Aorta (tissue), 5 donors: ENCODE data around the gene TBKBP1. TPM values are rescaled to one million over a fixed set of nuclear protein-coding genes. Genes with fewer than 3 reads are reported as not detected.
"Not testable (repeated sequence)": the region's sequence is repeated elsewhere in the genome, so short reads cannot be mapped to it uniquely, and the experiment has no call there.

Experiments
- ATAC-seq: fragments of 200-7000 bp; cut with Tn5 transposase; one replicate; pipeline ENCODE4 v1.9.1; 2022; ENCODE audit warnings: moderate library complexity; ENCODE audit not compliant: low FRiP score
- DNase-seq, 2 donors: peaks; one replicate each; pipeline ENCODE4 v3.0.0-alpha.2; 2020
- H3K27ac ChIP-seq, 2 donors: one replicate each; pipeline ENCODE4 v1.5.1; 2013; ENCODE audit warnings: low read length in 2 of 2, mild to moderate bottlenecking in 2 of 2, moderate library complexity in 2 of 2, control low read depth in 1 of 2, inconsistent platforms in 1 of 2, low read depth in 1 of 2
- H3K27me3 ChIP-seq, 2 donors: one replicate each; pipeline ENCODE4 v1.6.1; 2013; ENCODE audit warnings: control low read depth in 1 of 2, low read length in 1 of 2, mild to moderate bottlenecking in 1 of 2, moderate library complexity in 1 of 2; ENCODE audit not compliant: insufficient read depth in 2 of 2, control insufficient read depth in 1 of 2
- H3K36me3 ChIP-seq, 2 donors: one replicate each; pipeline ENCODE4 v1.6.1; 2013; ENCODE audit warnings: control low read depth in 1 of 2, low read length in 1 of 2, mild to moderate bottlenecking in 1 of 2; ENCODE audit not compliant: insufficient read depth in 2 of 2, control insufficient read depth in 1 of 2
- H3K4me1 ChIP-seq, 2 donors: one replicate each; pipeline ENCODE4 v1.6.1; 2013; ENCODE audit warnings: low read length in 2 of 2, control low read depth in 1 of 2, mild to moderate bottlenecking in 1 of 2, moderate library complexity in 1 of 2; ENCODE audit not compliant: insufficient read depth in 2 of 2, control insufficient read depth in 1 of 2
- H3K4me3 ChIP-seq, 2 donors: one replicate each; pipeline ENCODE4 v1.5.1; 2013; ENCODE audit warnings: low read length in 2 of 2, control low read depth in 1 of 2, mild to moderate bottlenecking in 1 of 2
- H3K9me3 ChIP-seq: one replicate; pipeline ENCODE4 v1.6.1; 2013; ENCODE audit warnings: mild to moderate bottlenecking, low read length; ENCODE audit not compliant: control insufficient read depth
- WGBS, 2 donors: extraction: QIAGEN DNeasy Blood & Tissue Kit; methylation state at CpG; one replicate each; pipeline ENCODE4 v1.1.7; 2013; 5-methylcytosine and 5-hydroxymethylcytosine counted together
- intact Hi-C, 2 donors: fragments of 100-400 bp; cut with DNase I; formaldehyde crosslinking; loops; one replicate each; pipeline versions ENCODE4 v1.14.2 to v1.15.0; 2022
- polyA plus RNA-seq, 2 donors: library from polyadenylated mRNA; stranded (reverse); fragments of 200-250 nt; gene quantifications; one replicate each; pipeline ENCODE4 v1.2.3, GENCODE V29; 2013
- total RNA-seq, 2 donors: library from RNA; stranded (reverse); fragmentation: NEBNext Ultra II Directional; extraction: Animal tissue kit (Norgen Biotek cat#: 25700); gene quantifications; one replicate each; pipeline ENCODE4 v1.2.1, GENCODE V29; 2021
- donor health status: healthy with polysubstance abuse.
- donor health status: Bipolar disorder and iron deficiency.
- donor health status: DM: no; HTN: no; CAD: no.
- donor health status: DM: no; HTN: no; CAD: no.
- donor health status: DM: yes; HTN: yes; CAD: no.

The TBKBP1 gene
- total and polyA plus RNA-seq, 4 donors, result 9.3 to 20.2 (median 14.7) TPM

DNA sequence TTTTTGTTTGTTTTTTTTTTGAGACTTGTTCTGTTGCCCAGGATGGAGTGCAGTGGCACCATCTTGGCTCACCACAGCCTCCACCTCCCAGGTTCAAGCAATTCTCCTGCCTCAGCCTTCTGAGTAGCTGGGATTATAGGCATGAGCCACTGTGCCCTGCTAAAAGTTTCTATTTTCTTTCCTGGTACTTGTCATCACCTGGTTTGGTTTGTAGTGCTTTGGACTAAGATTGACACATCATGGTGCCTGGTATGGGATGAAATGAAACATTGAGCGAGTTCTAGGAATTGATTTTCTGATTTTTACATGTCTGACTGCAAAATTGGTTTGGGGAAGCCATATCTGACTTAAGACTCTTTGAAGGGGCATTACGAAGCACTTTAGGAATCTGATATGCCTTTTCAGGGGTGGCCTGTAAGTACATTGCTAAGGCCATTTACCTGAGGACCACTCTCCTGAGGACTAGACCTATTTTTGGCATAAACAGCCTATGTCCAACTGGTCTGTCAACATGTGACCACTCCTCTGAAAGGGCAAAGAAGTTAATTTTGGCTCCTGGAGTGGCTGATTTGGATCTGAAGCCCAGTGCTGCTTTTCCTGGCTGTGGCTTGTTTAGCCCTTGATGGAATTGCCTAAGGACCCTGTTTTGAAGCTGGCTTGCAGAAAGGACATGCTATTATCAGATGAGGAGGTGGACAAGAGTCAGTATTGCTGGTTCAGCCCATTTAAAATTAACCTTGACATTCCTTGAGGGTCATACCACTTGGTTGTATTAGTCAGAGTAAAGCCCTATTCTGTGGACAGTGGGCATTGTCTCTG is 18.4 kb upstream of the TBKBP1 start:
- Histone ChIP-seq H3K36me3 (peaks cover 13 to 17% of the 10 kb centered on the region in 2 donors), H3K27me3 (no peaks in the 10 kb centered on the region), H3K4me3 (no peak overlapping the region), H3K27ac (no peak overlapping the region), H3K4me1 (no peaks in the 10 kb centered on the region), H3K9me3 (no peaks in the 10 kb centered on the region)
- intact Hi-C loops, result no loop called here
- no peak for ATAC-seq
- no peak for DNase-seq
- WGBS, 2 donors, result 89 to 94% methylated on average over 2 of the region's 2 CpGs

DNA sequence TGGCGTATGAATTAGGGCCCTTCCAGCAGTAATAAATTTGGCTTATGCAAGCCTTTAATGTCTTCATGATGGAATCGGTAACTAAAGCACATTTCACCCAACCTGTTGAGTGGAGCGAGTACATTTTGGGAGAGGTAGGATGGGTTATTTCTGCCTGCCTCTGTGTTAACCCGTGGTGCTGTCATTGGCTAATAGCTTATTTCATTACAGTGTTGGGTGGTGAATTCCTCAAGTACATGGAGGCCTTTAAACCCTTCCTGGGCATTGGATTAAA is 17.8 kb upstream of the TBKBP1 start:
- intact Hi-C loops, result no loop called here
- no peaks in the 10 kb centered on the region for H3K27me3 ChIP-seq
- H3K4me3 ChIP-seq, result no peak overlapping the region
- no peak for DNase-seq
- H3K9me3 ChIP-seq, result no peaks in the 10 kb centered on the region
- no peak for ATAC-seq
- peaks cover 13 to 18% of the 10 kb centered on the region in 2 donors for H3K36me3 ChIP-seq
- H3K27ac ChIP-seq, result no peak overlapping the region
- no peaks in the 10 kb centered on the region for H3K4me1 ChIP-seq
- WGBS, 2 donors, result 87 to 92% methylated on average over 4 of the region's 4 CpGs

DNA sequence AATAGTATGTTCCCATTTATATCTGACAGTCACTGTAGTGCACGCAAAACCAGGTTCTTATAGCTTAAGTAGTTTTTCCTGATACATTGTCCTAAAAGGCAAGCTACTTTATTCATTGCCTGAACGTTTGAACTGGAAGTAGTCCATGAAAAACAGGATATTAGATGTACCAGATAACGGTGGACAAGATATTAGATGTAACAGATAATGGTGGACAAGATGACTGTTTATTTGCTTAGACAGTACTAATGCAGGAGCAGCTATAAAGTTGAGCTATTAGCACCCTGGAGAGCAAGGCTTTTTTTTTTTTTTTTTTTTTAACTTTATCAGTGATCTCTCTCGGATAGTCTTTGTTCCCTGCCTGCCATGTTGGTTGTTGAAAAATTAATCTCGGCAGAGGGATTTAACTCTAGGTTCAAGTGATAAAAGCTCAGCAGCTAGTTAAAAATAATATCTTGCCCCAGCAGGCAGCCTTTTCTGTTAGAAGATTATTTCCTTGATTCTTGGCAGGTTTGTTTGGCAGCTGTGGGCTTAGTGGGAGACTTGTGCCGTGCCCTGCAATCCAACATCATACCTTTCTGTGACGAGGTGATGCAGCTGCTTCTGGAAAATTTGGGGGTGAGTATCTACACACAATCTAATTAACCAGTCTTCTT is 17.3 kb upstream of the TBKBP1 start:
- H3K4me3 ChIP-seq, result no peak overlapping the region
- H3K27ac ChIP-seq, result no peak overlapping the region
- H3K27me3 ChIP-seq, result no peaks in the 10 kb centered on the region
- H3K9me3 ChIP-seq, result no peaks in the 10 kb centered on the region
- ATAC-seq (no peak), DNase-seq (no peak)
- H3K36me3 ChIP-seq, result peaks cover 13 to 18% of the 10 kb centered on the region in 2 donors
- intact Hi-C loops, result no loop called here
- no peaks in the 10 kb centered on the region for H3K4me1 ChIP-seq
- WGBS, 2 donors, result 55 to 58% methylated on average over 7 of the region's 7 CpGs

DNA sequence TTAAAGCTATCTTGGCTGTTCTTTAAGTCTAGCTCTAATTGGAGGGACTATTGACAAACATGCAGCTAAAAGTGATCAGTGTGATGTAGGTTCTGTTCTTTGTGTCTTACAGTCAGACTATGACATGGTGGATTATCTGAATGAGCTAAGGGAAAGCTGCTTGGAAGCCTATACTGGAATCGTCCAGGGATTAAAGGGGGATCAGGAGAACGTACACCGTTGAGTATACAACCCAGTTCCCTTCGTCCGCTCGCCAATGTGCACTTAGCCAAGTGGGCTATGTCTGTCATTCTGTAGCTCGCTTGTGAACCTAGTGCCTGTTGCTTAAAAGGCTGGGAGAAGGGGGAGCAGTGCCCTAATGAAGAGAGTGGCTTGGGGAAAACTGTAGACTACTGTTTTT is 15.8 kb upstream of the TBKBP1 start:
- Histone ChIP-seq H3K27me3 (no peaks in the 10 kb centered on the region), H3K36me3 (peaks cover 14 to 20% of the 10 kb centered on the region in 2 donors), H3K9me3 (no peaks in the 10 kb centered on the region), H3K4me1 (no peaks in the 10 kb centered on the region), H3K4me3 (no peak overlapping the region), H3K27ac (no peak overlapping the region)
- WGBS, 2 donors, result 75 to 78% methylated on average over 7 of the region's 7 CpGs
- intact Hi-C loops, result no loop called here
- ATAC-seq, result no peak
- no peak for DNase-seq

DNA sequence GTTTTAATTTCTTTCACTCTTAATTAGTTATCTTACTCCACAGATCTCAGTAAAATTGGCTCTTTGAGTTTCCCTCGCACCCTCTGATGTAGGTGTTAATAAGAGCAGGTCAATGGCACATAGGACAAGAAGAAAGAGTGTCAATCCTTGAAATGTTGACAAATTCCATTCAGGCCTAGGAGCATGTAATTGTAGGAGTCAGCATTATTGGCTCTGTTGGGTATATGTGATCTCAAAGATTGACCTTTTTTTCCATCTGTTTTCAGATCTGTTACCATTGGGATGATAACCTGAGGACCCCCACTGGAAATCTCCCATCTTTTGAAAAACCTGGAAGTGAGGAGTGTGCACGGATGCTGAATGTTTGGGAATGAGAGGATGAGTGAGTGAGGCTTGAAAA is 11.8 kb upstream of the TBKBP1 start:
- Histone ChIP-seq H3K4me3 (no peak overlapping the region), H3K4me1 (no peaks in the 10 kb centered on the region), H3K27ac (no peak overlapping the region), H3K27me3 (no peaks in the 10 kb centered on the region), H3K36me3 (peaks cover 10 to 16% of the 10 kb centered on the region in 2 donors), H3K9me3 (no peaks in the 10 kb centered on the region)
- DNase-seq, result no peak
- intact Hi-C loops, result no loop called here
- ATAC-seq, result no peak
- WGBS, 2 donors, result 85% methylated on average over 2 of the region's 2 CpGs

DNA sequence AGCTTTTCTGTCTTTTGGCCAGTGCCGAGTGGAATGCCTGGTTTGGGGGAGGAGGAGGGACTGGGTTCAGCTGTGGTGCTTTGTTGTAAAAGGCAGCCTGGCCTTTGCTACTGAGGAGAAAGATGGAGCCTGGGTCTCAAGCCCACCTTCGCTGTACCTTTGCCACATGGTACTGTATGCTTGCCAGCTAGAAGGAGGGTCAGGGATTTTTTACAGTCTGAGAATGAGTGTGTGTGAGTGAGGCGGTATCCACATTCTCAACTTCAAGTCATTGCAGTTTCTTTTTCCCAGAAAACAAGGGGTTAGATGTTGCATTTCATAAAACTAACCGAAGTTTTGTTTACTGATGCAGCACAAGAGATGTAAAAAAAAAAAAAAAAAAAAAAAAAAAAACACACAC is 11.2 kb upstream of the TBKBP1 start:
- H3K27ac ChIP-seq, H3K27me3 ChIP-seq, intact Hi-C loops, H3K4me3 ChIP-seq, DNase-seq, H3K9me3 ChIP-seq, H3K4me1 ChIP-seq, ATAC-seq: not testable (repeated sequence)
- H3K36me3 ChIP-seq, result peaks cover 10 to 16% of the 10 kb centered on the region in 2 donors
- WGBS, 2 donors, result 67 to 69% methylated on average over 4 of the region's 4 CpGs

DNA sequence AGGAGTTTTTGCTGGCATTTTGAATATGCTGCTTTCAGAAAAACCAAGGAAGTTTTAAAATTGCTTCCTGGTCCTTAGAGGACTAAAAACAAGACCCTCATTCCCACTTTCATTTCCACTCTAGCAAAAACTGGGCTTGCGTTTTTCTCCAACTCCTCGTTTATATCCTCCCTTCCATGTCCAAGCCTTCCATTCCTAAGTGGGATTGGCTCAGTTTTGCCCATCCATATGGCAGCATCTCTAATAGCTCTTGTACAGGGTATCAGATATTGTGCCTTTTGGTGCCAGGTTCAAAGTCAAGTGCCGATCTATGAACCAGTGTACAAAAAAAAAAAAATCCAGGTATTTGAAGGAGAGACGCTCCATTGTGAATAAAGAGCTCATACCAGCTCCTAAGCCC is 9.9 kb upstream of the TBKBP1 start:
- Histone ChIP-seq H3K36me3 (peaks cover 6 to 14% of the 10 kb centered on the region in 2 donors), H3K27me3 (no peaks in the 10 kb centered on the region), H3K9me3 (no peaks in the 10 kb centered on the region), H3K4me1 (no peaks in the 10 kb centered on the region), H3K4me3 (no peak overlapping the region), H3K27ac (no peak overlapping the region)
- ATAC-seq (no peak), DNase-seq (no peak)
- intact Hi-C loops, result no loop called here
- WGBS, 2 donors, result 82 to 86% methylated on average over 4 of the region's 4 CpGs

DNA sequence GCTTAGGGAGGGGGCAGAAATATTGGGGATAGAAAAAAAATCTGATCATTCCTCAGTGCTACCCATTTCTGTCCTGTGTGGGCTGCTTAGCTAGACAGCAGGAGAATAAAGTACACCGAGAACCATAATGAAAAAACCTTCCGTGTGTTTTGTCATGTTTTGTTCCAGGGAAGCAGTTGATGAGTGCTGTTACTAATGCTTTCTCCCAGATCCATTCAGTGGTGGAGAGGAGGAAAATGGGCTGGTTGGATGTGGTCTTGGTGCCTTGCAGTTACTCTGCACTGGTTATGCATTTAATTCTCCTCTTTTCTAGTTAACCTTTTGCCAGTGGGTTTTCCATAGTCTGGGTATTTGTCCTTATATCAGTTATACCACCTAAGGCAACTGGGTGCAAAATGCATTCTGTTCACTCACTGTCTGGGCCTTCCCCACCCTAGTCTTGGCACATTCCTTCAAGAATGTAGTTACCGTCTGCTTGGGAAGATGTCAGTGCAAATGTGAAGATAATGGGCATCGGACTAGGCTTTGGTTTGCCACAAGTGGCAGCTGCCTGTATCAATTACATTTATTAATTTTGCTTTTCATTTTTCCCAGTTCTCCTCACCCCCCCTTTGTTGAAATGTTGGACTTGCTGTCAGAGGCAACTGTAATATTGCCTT is 9.3 kb upstream of the TBKBP1 start:
- H3K36me3 ChIP-seq, result peaks cover 6 to 14% of the 10 kb centered on the region in 2 donors
- 79 to 81% methylated on average over 4 of the region's 4 CpGs for WGBS, 2 donors
- no peaks in the 10 kb centered on the region for H3K4me1 ChIP-seq
- H3K27me3 ChIP-seq, result no peaks in the 10 kb centered on the region
- no peak for DNase-seq
- intact Hi-C loops, result no loop called here
- no peaks in the 10 kb centered on the region for H3K9me3 ChIP-seq
- no peak overlapping the region for H3K27ac ChIP-seq
- ATAC-seq, result no peak
- H3K4me3 ChIP-seq, result no peak overlapping the region
